D721Med (cell line): ENCODE data around the gene CCDC57.
"Not testable (repeated sequence)": the region's sequence is repeated elsewhere in the genome, so short reads cannot be mapped to it uniquely, and the experiment has no call there.

Source experiments
- DNase-seq: peaks from one replicate; pipeline ENCODE4 v3.0.0; 2011; ENCODE audit warnings: low spot score; ENCODE audit not compliant: insufficient read length
- FAIRE-seq: peaks from 2 replicates; lab custom pipeline; 2011; peaks lifted over from hg19 to GRCh38; lab: Jason Lieb, UNC
- CTCF ChIP-seq: IDR thresholded peaks from 2 replicates; pipeline ENCODE4 v1.5.1; 2012; ENCODE audit warnings: mild to moderate bottlenecking, control low read depth; ENCODE audit not compliant: insufficient read depth; ENCODE audit errors: missing control alignments

The CCDC57 gene

GRCh38 chr17:82143333-82143732, 69.3 kb downstream of the CCDC57 start:
- no peak for FAIRE-seq
- DNase-seq = no peak
- TF ChIP-seq CTCF = no peak

DNA sequence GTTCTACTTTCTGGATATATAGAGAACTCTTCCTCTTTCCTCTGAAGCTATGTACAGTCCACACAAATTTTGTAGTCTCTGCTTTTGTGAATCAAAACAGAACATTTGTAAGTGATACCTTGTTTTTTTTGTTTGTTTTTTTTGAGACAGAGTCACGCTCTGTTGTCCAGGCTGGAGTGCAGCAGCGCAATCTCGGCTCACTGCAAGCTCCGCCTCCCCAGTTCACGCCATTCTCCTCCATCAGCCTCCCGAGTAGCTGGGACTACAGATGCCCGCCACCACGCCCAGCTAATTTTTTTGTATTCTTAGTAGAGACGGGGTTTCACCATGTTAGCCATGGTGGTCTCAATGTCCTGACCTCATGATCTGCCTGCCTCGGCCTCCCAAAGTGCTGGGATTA, 72.7 kb downstream of the CCDC57 start:
- not testable (repeated sequence) for FAIRE-seq, DNase-seq

- TF ChIP-seq CTCF = no peak
- DNase-seq (no peak), FAIRE-seq (no peak)
Measured at GRCh38 chr17:82138511-82138992, 74.1 kb downstream of the CCDC57 start.

DNA sequence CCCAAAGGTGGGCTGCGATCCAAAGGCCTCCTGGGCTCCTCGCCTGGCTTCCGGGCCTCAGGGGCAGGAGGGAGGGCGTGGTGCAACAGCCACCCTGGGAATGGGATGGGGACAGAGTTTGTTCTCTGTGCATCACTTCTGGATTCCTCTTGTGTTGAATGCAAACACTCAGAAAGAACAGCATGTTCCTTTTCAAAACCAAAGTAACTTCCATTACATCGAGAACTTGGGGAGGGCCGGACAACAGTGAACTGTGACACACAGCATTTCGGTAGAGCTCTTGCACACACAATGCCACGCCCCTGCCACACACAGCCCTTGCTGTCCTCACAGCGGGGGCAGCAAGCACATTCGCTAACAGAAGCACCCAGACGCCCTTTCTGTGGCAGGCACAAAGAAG, 78.5 kb downstream of the CCDC57 start:
- TF ChIP-seq CTCF = no peak
- no peak for FAIRE-seq
- DNase-seq = no peak

DNA sequence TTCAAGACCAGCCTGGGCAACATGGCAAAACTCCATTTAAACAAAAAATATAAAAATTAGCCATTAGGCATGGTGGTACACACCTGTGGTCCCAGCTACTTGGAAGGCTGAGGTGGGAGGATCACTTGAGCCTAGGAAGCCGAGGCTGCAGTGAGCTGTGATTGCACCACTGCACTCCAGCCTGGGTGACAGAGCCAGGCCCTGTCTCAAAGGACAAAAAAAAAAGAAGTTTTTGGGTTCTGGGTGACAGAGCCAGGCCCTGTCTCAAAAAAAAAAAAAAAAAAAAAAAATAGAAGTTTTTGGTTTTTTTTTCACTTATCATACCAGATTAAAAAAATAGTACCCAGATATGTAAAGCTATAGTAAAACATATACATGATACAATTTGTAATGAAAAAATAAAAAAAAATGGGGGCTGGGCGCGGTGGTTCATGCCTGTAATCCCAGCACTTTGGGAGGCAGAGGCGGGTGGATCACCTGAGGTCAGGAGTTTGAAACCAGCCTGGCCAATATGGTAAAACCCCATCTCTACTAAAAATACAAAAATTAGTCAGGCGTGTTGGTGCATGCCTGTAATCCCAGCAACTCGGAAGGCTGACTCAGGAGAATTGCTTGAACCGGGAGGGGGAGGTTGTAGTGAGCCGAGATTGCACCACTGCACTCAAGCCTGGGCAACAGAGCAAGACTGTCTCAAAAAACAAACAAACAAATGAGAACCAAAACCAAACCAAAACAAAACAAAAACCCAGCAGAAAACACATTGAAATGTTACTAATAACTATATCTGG, 79.3 kb downstream of the CCDC57 start:
- not testable (repeated sequence) for DNase-seq, FAIRE-seq

DNA sequence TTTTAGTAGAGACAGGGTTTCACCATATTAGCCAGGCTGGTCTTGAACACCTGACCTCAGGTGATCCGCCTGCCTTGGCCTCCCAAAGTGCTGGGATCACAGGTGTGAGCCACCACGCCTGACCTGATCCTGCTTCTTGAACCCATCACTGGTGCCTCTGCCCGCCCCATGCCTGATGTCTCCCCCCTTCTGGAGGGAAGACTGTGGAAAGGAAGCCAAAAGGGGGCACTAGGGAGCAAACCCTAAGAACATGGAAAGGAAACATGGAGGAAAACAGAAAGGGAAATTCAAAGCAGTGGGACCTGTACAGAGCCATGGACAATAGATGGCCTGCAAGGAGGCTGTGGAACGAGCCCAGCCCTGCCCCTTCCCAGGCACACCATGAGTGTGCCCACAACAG, 83.5 kb downstream of the CCDC57 start:
- peak; percentile 25 for TF ChIP-seq CTCF
- DNase-seq (no peak), FAIRE-seq (no peak)

GRCh38 chr17:82128287-82128686, 84.4 kb downstream of the CCDC57 start:
- no peak for FAIRE-seq
- TF ChIP-seq CTCF = no peak

DNA sequence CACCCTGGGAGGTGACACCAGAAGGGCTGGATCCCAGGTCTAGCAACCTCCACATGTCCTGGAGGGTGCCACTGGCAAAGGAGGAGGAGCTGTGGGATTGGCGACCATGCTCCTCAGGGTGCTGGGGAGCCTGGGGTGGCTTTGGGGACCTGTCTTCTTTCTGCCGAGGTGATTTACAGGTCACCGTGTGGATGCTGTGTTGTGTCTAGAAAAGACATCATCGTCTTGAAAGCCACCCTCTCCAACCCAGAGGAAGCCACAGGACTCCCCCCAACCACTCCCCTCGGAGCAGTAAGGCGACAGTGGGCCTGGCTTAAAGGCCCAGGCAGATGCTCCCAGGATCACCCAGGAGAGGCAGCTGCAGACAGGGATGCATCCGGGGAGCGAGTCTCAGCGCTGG, 84.9 kb downstream of the CCDC57 start:
- FAIRE-seq = no peak
- TF ChIP-seq CTCF = no peak

More at GRCh38 chr17:82128287-82128686, 84.4 kb downstream of the CCDC57 start:
- no peak for DNase-seq

More for the DNA sequence above, 84.9 kb downstream of the CCDC57 start:
- DNase-seq = no peak
